Stimulated activated CD4-positive, alpha-beta T cell treated with anti-CD3 and anti-CD28 coated beads, TNF-alpha, amount 100 ng/mL, for 24 hours (primary cell): ENCODE data around the gene TMIE.

Source experiments
- DNase-seq, 3 experiments: peaks; one replicate each; pipeline ENCODE4 v3.0.0-alpha.2; 2020; ENCODE audit warnings: low read depth in 3 of 3

Gene TMIE

GRCh38 chr3:46701181-46701939, at the start of gene TMIE:
Gene TMIE, plus strand, starts transcription at chr3:46701392. Its CDS starts 96 bp downstream, at chr3:46701488.
- DNase-seq, result no peak

GRCh38 chr3:46655271-46655670, 45.9 kb upstream of the TMIE start:
- DNase-seq, result no peak

- no peak for DNase-seq
Measured at GRCh38 chr3:46656778-46657556, 44.2 kb upstream of the TMIE start.

- DNase-seq, result no peak
Measured at GRCh38 chr3:46659285-46659684, 41.9 kb upstream of the TMIE start.

GRCh38 chr3:46660003-46660402, 41.2 kb upstream of the TMIE start:
- no peak for DNase-seq

GRCh38 chr3:46660543-46661523, 40.4 kb upstream of the TMIE start:
- no peak for DNase-seq

- no peak for DNase-seq
Measured at GRCh38 chr3:46661776-46662766, 39.1 kb upstream of the TMIE start.

GRCh38 chr3:46662771-46663551, 38.2 kb upstream of the TMIE start:
- DNase-seq, result no peak

GRCh38 chr3:46663591-46664135, 37.5 kb upstream of the TMIE start:
- DNase-seq, result no peak

GRCh38 chr3:46664188-46664970, 36.8 kb upstream of the TMIE start:
- no peak for DNase-seq

GRCh38 chr3:46664971-46665762, 36.0 kb upstream of the TMIE start:
- DNase-seq, result no peak

- DNase-seq, result no peak
Measured at GRCh38 chr3:46665763-46666452, 35.3 kb upstream of the TMIE start.

GRCh38 chr3:46666453-46666845, 34.7 kb upstream of the TMIE start:
- no peak for DNase-seq

GRCh38 chr3:46667061-46667621, 34.1 kb upstream of the TMIE start:
- DNase-seq, result no peak

- DNase-seq, result no peak
Measured at GRCh38 chr3:46667657-46668056, 33.5 kb upstream of the TMIE start.

- no peak for DNase-seq
Measured at GRCh38 chr3:46668116-46668515, 33.1 kb upstream of the TMIE start.

- no peak for DNase-seq
Measured at GRCh38 chr3:46668591-46668990, 32.6 kb upstream of the TMIE start.
